ENCODE results near the gene EFEMP1.

EFEMP1 gene

DNA sequence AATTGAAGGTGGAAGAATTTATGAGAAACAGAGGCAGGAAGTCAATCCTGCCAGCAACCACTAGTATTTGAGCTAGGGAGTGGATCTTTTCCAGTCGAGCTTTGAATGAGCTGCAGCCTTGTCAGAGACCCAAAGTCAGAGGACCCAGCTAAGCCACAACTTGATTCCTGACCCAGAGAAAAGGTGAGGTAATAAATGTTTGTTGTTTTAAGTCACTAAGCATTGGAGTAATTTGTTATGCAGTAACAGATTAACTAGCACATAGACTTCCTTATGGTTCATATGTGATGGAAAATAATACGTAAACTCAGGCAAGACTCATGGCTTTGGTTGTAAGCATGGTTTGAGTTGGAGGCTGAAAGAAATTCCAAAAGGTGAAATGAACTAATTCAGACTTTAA, 21.6 kb downstream of the EFEMP1 start:
- no peak for TF ChIP-seq CTCF (IDR thresholded peaks at IDR 0.05; ENCODE audit: low read depth, low read length)
- DNase-seq (ENCODE audit: extremely low read depth, low read depth), result no peak

DNA sequence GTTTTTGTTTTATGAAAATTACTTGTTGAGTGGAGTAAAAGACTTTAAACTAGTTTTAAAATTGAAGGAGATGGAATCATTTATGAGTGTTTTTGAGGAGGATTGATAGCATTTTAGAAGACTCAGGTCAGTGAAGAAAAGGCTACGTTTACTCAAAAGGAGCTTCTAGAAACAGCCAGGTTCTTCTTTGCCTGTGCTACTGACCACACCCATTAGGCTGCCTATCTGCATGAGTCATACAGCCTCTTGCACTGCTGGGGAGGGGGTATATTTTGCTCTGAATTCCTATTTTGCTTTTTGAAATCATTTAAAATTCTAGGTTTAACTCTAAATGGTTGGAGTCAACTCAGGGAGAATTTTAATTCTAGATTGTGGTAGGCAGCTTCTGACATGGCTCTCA, 22.3 kb downstream of the EFEMP1 start:
- TF ChIP-seq CTCF (IDR thresholded peaks at IDR 0.05; ENCODE audit: low read depth, low read length), result no peak
- DNase-seq (ENCODE audit: extremely low read depth, low read depth), result no peak

- no peak for TF ChIP-seq CTCF (IDR thresholded peaks at IDR 0.05; ENCODE audit: low read depth, low read length)
- no peak for DNase-seq (ENCODE audit: extremely low read depth, low read depth)
Observed at GRCh38 chr2:55899881-55900280, 23.7 kb downstream of the EFEMP1 start.

GRCh38 chr2:55898386-55899040, 25.1 kb downstream of the EFEMP1 start:
- no peak for TF ChIP-seq CTCF (IDR thresholded peaks at IDR 0.05; ENCODE audit: low read depth, low read length)
- no peak for DNase-seq (ENCODE audit: extremely low read depth, low read depth)

DNA sequence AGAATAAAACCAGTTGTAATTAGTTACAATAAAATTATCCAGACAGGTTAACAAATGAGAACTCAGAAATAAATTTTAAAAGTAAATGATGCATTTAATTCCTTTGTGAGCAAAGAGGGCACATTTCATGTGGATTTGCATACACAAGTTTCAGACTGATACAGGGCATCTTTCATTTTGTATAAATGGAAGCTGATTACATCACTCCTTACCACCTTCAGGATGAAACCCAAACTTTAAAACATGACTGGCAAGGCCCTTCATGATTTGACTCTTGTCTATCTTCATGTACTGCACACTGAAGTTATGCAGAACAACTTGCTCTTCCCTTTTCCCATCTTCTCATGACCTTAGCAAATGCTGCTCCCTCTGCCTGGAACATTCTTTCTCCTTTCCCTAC, 26.9 kb downstream of the EFEMP1 start:
- TF ChIP-seq CTCF (IDR thresholded peaks at IDR 0.05; ENCODE audit: low read depth, low read length), result no peak
- no peak for DNase-seq (ENCODE audit: extremely low read depth, low read depth)

- DNase-seq (ENCODE audit: extremely low read depth, low read depth), result no peak
Observed at GRCh38 chr2:55894720-55895119, 28.9 kb downstream of the EFEMP1 start.

GRCh38 chr2:55891671-55892094, 31.9 kb downstream of the EFEMP1 start:
- no peak for DNase-seq (ENCODE audit: extremely low read depth, low read depth)
- no peak for TF ChIP-seq CTCF (IDR thresholded peaks at IDR 0.05; ENCODE audit: low read depth, low read length)

More at GRCh38 chr2:55894720-55895119, 28.9 kb downstream of the EFEMP1 start:
- no peak for TF ChIP-seq CTCF (IDR thresholded peaks at IDR 0.05; ENCODE audit: low read depth, low read length)
